Adrenal gland (tissue), 5 donors: ENCODE measurements around the gene UPP1.

Experiments
- CTCF ChIP-seq, 6 experiments: fragments of 450-650 bp in 4 of 6; fragments of 200-600 bp in 2 of 6; sonication (generic) in 1 of 6; IDR thresholded peaks; 1 replicate in 5 of 6; 2 replicates in 1 of 6; pipeline versions ENCODE4 v1.5.1 to v1.8.0; 2016 to 2021; ENCODE audit warnings: antibody characterized with exemption in 6 of 6, mild to moderate bottlenecking in 2 of 6, moderate library complexity in 1 of 6
- POLR2A ChIP-seq, 2 donors: fragments of 450-650 bp; IDR thresholded peaks; one replicate each; pipeline ENCODE4 v1.6.1; 2017; ENCODE audit warnings: antibody characterized with exemption in 2 of 2, mild to moderate bottlenecking in 2 of 2, moderate library complexity in 1 of 2
- donor health status: DM: no; HTN: no; CAD: no.

- no peak for TF ChIP-seq CTCF (IDR thresholded peaks at IDR 0.05)
- TF ChIP-seq POLR2A (IDR thresholded peaks at IDR 0.05) = no peak
Measured at GRCh38 chr7:48149058-48149457, 60.0 kb downstream of the UPP1 start.
